T-helper 22 cell (primary cell): ENCODE data around the gene OR1L6.

ENCODE experiments used
- DNase-seq: peaks from one replicate; pipeline ENCODE4 v3.0.0-alpha.2; 2020; ENCODE audit warnings: low read depth

OR1L6 gene

GRCh38 chr9:122742003-122742402, at the start of gene OR1L6:
Gene OR1L6 (plus strand): TSS chr9:122742303. CDS start chr9:122749848, 7,545 bp downstream.
- no peak for DNase-seq

GRCh38 chr9:122695696-122696095, 46.4 kb upstream of the OR1L6 start:
- no peak for DNase-seq

GRCh38 chr9:122718038-122718437, 24.1 kb upstream of the OR1L6 start:
- DNase-seq, result no peak

GRCh38 chr9:122719218-122719617, 22.9 kb upstream of the OR1L6 start:
- no peak for DNase-seq

- DNase-seq, result no peak
Measured at GRCh38 chr9:122723690-122724089, 18.4 kb upstream of the OR1L6 start, which contains the start of gene OR1L4. Gene OR1L4 (plus strand): TSS chr9:122723990. CDS start chr9:122723990, 0 bp downstream.

- no peak for DNase-seq
Measured at GRCh38 chr9:122754825-122755224, 12.7 kb downstream of the OR1L6 start.

- no peak for DNase-seq
Measured at GRCh38 chr9:122767817-122768216, 25.7 kb downstream of the OR1L6 start.

GRCh38 chr9:122777052-122777451, 34.9 kb downstream of the OR1L6 start:
- no peak for DNase-seq

GRCh38 chr9:122777935-122778627, 36.0 kb downstream of the OR1L6 start:
- no peak for DNase-seq

GRCh38 chr9:122779181-122779580, 37.1 kb downstream of the OR1L6 start:
- DNase-seq, result no peak

- no peak for DNase-seq
Measured at GRCh38 chr9:122780026-122780425, 37.9 kb downstream of the OR1L6 start.

- no peak for DNase-seq
Measured at GRCh38 chr9:122781671-122782070, 39.6 kb downstream of the OR1L6 start.

GRCh38 chr9:122785269-122785668, 43.2 kb downstream of the OR1L6 start:
- no peak for DNase-seq

GRCh38 chr9:122786338-122786737, 44.2 kb downstream of the OR1L6 start:
- no peak for DNase-seq

GRCh38 chr9:122788831-122789230, 46.7 kb downstream of the OR1L6 start, which contains the start of gene OR5C1:
Gene OR5C1 (plus strand): TSS chr9:122788933. CDS start chr9:122788933, 0 bp downstream.
- no peak for DNase-seq

GRCh38 chr9:122789256-122790046, 47.3 kb downstream of the OR1L6 start:
- DNase-seq, result no peak

GRCh38 chr9:122791872-122792669, 50.0 kb downstream of the OR1L6 start:
- DNase-seq, result no peak

GRCh38 chr9:122797316-122798063, 55.4 kb downstream of the OR1L6 start:
- DNase-seq, result no peak
